HG03442 (cell line): ENCODE data around the gene LSM14A.
"Not testable (repeated sequence)": the region's sequence is repeated elsewhere in the genome, so short reads cannot be mapped to it uniquely, and the experiment has no call there.

ENCODE experiments used
- ATAC-seq: cut with Tn5 transposase; IDR thresholded peaks from one replicate; pipeline ENCODE4 v1.9.1; 2021; ENCODE audit warnings: mild to moderate bottlenecking, moderate library complexity; ENCODE audit not compliant: unreplicated experiment

LSM14A gene

GRCh38 chr19:34171877-34172660 lies at the start of gene LSM14A:
Gene LSM14A (plus strand): TSS chr19:34172504. CDS start chr19:34172643, 139 bp downstream.
- ATAC-seq: peak; percentile 60

DNA sequence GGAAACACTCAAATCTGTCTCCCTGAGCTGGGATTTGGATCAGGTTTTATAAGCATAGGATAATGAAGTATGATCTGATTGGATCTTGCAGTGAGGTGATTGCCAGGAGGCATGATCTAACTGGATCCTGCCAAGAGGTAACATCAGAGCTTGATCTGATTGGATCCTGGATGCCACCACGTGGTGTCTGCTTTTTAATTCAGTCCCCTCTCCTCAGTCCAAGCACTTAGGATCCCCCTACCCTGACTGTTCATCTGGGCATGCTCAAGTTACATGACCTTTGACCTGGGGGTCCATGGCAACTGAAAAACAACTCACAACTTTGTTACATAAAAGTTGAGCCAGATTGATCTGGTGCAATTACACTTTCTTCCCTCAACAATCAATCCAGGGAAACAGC lies 47.5 kb upstream of the LSM14A start:
- ATAC-seq: no peak

- no peak for ATAC-seq
Observed at GRCh38 chr19:34126966-34127365, 45.3 kb upstream of the LSM14A start.

DNA sequence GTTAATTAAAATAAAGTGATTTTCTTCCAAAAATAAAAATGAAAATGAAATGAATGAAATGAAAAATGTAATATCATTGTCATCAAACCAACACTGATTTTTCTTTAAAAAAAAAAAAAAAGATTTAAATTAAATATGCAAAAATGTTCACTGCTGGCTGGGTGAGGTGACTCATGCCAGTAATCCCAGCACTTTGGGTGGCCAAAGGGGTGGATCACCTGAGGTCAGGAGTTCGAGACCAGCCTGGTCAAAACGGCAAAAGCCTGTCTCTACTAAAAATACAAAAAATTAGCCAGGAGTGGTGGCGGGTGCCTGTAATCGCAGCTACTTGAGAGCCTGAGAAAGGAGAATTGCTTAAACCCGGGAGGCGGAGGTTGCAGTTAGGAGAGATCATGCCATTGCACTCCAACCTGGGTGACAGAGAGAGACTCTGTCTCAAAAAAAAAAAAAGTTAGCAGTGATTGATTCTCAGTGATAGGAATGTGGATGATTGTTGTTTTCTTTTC lies 44.6 kb upstream of the LSM14A start:
- ATAC-seq: no peak

DNA sequence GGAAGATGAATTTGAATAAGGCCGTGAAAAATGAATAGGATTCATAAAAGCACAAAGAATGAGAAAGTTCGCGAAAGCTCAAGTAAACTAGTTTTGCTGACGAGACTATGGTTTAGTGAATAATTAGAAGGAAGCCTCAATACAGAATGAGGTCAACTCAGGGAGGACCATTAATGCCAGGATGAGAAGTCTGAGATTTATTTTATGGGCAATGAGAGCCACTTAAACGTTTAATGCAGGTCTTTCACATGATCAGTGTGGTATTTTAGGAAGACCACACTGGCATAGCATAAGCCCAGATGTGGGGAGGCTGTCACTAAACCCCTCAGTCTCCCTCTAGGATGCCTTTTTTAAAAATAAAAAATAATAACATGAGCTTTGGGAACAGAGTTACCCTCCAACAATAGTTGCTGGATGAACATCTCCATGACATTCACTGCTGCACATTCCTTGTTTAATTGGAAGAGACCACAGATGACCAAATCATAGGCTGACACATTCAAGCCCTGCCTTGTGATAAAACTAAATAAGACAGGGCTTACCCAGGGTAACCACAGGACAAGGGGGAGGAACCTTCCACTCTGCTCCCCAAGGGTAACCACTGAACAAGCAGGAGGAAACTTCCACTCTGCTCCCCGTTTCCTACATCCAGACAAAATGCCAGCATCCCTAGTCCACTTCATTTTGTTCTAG lies 43.6 kb upstream of the LSM14A start:
- no peak for ATAC-seq

- no peak for ATAC-seq
Observed at GRCh38 chr19:34131100-34131499, 41.2 kb upstream of the LSM14A start.

DNA sequence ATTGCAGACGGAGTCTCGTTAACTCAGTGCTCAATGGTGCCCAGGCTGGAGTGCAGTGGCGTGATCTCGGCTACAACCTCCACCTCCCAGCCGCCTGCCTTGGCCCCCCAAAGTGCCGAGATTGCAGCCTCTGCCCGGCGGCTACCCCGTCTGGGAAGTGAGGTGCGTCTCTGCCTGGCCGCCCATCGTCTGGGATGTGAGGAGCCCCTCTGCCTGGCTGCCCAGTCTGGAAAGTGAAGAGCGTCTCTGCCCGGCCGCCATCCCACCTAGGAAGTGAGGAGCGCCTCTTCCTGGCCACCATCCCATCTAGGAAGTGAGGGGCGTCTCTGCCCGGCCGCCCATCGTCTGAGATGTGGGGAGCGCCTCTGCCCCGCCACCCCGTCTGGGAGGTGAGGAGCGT lies 40.2 kb upstream of the LSM14A start:
- ATAC-seq: not testable (repeated sequence)

GRCh38 chr19:34132706-34133105 lies 39.6 kb upstream of the LSM14A start:
- not testable (repeated sequence) for ATAC-seq

DNA sequence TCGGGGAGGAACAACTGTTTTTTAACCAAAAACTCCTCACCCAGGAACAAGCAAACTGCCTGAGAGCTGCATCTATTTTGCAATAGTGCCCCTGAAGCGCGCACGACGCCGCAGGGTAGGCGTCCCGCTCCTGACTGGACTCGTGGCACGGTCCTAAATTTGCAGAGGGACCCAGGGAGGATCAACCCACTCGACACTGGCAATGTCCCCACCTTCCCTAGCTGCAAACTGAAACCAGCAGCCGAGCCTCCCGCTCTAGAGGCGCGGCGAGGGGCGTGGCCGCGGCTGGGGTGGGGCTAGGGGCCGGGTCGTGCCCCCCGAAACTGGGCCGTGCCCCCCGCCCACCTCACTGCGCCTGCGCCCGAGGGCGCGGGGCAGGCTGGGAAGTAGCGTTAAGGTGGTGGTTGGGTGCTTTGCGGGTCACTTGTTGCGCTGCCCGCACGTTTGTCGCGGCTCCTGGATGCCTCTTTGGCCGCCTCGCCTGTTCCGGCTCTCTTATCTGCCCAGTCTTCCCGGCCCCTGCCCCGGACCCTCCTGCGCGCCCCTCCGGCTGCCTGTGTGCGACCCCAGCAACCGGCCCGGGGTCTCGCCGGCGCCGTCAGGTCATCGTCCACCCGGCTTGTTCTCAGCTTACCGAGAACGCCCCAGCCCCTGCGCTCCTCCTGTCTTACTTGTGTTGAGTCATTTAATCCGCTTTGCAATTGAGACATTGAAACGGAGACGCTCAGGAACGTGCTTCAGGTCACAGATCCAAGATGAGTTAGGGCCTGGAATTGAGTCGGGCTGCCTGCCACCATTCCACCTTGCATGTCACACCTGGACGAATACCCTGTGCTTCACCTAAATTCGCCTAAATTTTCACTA lies 37.9 kb upstream of the LSM14A start:
- peak; percentile 87 for ATAC-seq

- no peak for ATAC-seq
Observed at GRCh38 chr19:34135054-34135800, 37.1 kb upstream of the LSM14A start.

GRCh38 chr19:34135821-34136611 lies 36.3 kb upstream of the LSM14A start:
- ATAC-seq: no peak

DNA sequence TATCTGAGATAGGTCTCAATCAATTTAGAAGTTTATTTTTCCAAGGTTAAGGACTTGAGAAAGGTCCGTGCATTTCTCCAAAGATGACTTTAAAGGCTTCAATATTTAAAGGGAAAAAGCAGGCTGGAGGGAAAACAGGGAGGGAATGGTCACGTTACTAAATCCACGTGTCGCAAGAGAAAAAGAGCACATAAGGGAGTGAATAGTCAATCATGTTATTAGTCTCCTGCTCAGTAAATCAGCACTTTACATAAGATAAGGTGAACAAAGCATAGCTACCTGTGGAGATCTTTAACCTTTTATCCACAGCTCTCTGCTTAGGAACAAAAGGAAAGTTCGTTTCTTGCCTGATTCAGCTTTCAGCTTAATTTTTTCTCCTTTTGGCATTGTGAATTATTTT lies 31.3 kb upstream of the LSM14A start:
- ATAC-seq: no peak

DNA sequence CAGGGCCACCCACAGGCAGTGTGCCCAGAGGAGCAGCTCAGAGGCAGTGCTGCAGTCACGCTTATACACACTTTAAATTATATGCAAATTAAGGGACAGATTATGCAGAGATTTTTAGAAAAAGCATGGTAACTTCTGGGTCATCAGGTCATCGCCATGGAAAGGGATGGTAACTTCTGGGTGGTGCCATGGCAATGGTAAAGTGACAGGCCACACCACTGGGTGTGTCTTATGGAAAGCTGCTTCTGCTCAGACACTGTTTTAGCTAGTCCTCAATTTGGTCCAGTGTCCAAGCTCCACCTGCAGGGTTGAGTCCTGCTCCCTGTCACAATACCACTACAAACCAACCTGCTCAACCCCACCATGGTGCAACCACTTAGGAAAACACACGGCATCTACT lies 29.9 kb upstream of the LSM14A start:
- no peak for ATAC-seq

- no peak for ATAC-seq
Observed at GRCh38 chr19:34145741-34146202, 26.5 kb upstream of the LSM14A start.

- ATAC-seq: no peak
Observed at GRCh38 chr19:34148658-34149185, 23.6 kb upstream of the LSM14A start.

GRCh38 chr19:34149873-34150272 lies 22.4 kb upstream of the LSM14A start:
- ATAC-seq: no peak

DNA sequence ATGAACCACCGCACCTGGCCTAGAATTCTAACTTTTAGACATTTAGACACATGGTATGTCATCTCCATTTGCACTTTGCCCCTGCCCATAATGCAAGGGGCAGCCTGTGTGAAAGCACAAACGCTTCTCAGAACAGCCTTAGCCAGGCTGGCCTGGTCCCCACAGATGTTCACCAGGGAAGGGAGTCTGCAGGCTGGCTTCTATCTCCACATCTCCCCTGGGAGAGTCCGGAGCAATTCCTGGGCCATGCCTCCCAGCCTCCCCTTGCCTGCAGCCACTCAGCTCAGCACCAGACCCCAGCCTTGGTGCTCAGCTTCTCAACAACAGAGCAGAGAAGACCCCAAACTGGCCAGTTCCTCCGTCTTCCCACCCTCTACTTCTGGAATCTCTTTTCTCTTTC lies 21.7 kb upstream of the LSM14A start:
- ATAC-seq: no peak

GRCh38 chr19:34151439-34151838 lies 20.9 kb upstream of the LSM14A start:
- no peak for ATAC-seq

DNA sequence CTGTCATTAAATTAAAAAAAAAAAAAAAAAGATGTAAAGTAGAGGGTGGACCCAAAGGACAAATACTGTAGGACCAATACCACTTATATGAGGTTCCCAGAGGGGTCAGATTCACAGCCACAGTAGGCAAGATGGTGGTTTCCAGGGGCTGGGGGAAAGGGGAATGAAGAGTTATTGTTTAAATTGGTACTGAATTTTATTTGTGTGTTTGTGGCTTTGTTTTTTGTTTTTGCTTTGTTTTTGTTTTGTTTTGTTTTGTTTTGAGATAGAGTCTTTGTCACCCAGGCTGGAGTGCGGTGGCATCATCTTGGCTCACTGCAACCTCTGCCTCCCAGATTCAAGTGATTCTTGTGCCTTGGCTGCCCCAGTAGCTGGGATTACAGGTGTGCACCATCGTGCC lies 17.9 kb upstream of the LSM14A start:
- no peak for ATAC-seq
